PFSK-1 (cell line): ENCODE data around the gene CDON.

Experiments used
- FOXP2 ChIP-seq: optimal IDR thresholded peaks from 2 replicates; pipeline ENCODE3; 2011; ENCODE audit warnings: borderline replicate concordance, control low read depth, inconsistent platforms; ENCODE audit not compliant: insufficient read depth; ENCODE audit errors: extremely low read length, extremely low read depth
- POLR2AphosphoS5 ChIP-seq: IDR thresholded peaks from 2 replicates; pipeline ENCODE4 v1.6.1; 2012; ENCODE audit warnings: low read depth, mild to moderate bottlenecking, control low read depth, low read length, moderate library complexity
- SIN3A ChIP-seq: IDR thresholded peaks from 2 replicates; pipeline ENCODE4 v1.6.1; 2012; ENCODE audit warnings: mild to moderate bottlenecking, low read length, moderate library complexity, borderline replicate concordance; ENCODE audit not compliant: insufficient read depth
- TAF1 ChIP-seq: IDR thresholded peaks from 2 replicates; pipeline ENCODE4 v1.6.1; 2012; ENCODE audit warnings: low read length, control low read depth, borderline replicate concordance; ENCODE audit not compliant: insufficient read depth
- TF ChIP-seq, protein P1 (sequence below), 2 experiments: IDR thresholded peaks; 2 replicates each; pipeline versions ENCODE4 v1.6.1 to v1.8.0; 2011 to 2012; ENCODE audit warnings: low read depth in 2 of 2, low read length in 2 of 2, control low read depth in 1 of 2, inconsistent platforms in 1 of 2, mild to moderate bottlenecking in 1 of 2, moderate library complexity in 1 of 2; ENCODE audit not compliant: insufficient read depth in 1 of 2

Gene CDON

DNA sequence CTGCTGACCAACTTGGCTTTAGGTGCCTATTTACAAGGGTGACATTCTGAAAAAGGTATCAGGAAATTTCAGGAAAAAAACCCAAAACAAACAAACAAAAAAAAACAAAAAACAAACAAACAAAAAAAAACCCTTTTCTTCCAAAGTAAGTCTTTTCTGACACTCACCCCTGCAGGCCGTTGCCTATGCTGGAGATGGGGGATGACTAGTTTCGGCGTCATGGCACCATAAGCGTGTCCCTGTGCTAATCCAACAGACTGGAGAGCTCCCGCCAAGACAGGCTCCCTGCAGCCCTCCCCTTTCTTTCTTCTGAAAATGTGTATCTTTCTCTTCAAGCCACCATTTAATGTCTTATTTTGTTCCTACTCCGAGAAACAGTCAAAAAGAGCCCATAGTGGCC is 103.2 kb downstream of the CDON start:
- TF ChIP-seq, protein P1, sequence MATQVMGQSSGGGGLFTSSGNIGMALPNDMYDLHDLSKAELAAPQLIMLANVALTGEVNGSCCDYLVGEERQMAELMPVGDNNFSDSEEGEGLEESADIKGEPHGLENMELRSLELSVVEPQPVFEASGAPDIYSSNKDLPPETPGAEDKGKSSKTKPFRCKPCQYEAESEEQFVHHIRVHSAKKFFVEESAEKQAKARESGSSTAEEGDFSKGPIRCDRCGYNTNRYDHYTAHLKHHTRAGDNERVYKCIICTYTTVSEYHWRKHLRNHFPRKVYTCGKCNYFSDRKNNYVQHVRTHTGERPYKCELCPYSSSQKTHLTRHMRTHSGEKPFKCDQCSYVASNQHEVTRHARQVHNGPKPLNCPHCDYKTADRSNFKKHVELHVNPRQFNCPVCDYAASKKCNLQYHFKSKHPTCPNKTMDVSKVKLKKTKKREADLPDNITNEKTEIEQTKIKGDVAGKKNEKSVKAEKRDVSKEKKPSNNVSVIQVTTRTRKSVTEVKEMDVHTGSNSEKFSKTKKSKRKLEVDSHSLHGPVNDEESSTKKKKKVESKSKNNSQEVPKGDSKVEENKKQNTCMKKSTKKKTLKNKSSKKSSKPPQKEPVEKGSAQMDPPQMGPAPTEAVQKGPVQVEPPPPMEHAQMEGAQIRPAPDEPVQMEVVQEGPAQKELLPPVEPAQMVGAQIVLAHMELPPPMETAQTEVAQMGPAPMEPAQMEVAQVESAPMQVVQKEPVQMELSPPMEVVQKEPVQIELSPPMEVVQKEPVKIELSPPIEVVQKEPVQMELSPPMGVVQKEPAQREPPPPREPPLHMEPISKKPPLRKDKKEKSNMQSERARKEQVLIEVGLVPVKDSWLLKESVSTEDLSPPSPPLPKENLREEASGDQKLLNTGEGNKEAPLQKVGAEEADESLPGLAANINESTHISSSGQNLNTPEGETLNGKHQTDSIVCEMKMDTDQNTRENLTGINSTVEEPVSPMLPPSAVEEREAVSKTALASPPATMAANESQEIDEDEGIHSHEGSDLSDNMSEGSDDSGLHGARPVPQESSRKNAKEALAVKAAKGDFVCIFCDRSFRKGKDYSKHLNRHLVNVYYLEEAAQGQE (IDR thresholded peaks at IDR 0.05; ENCODE audit: insufficient read depth in 1 of 2, low read depth in 2 of 2, low read length in 2 of 2), result no peak
- TF ChIP-seq SIN3A, result no peak
- TF ChIP-seq FOXP2, result no peak
- TF ChIP-seq POLR2AphosphoS5, result no peak
- TF ChIP-seq TAF1, result no peak

DNA sequence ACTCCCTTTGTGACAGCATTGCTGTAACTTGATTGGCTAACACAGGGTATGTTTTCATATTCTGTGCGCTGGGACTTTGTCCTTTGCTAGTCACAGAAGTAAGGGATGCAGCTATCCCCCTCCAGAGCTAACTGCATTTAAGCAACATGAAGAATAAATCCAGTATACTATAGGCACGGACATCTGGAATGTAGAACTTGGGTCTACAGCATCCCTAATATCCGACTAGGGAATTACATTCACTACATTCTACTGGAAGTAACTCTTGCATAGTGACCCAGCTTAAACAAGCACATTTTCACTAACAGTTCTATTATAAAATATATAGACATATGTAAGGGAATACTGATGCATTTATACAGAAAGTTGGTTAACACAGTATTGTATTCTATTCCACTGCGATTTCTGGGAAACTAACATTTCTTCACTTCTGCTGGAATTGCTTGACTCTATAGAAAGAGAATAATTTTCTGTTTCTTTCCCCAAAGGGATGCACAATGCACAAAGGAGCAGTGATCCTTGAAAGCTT is 103.7 kb downstream of the CDON start:
- no peak for TF ChIP-seq POLR2AphosphoS5
- TF ChIP-seq TAF1, result no peak
- TF ChIP-seq FOXP2, result no peak
- TF ChIP-seq, protein P1 (IDR thresholded peaks at IDR 0.05; ENCODE audit: insufficient read depth in 1 of 2, low read depth in 2 of 2, low read length in 2 of 2), result no peak
- TF ChIP-seq SIN3A, result no peak

DNA sequence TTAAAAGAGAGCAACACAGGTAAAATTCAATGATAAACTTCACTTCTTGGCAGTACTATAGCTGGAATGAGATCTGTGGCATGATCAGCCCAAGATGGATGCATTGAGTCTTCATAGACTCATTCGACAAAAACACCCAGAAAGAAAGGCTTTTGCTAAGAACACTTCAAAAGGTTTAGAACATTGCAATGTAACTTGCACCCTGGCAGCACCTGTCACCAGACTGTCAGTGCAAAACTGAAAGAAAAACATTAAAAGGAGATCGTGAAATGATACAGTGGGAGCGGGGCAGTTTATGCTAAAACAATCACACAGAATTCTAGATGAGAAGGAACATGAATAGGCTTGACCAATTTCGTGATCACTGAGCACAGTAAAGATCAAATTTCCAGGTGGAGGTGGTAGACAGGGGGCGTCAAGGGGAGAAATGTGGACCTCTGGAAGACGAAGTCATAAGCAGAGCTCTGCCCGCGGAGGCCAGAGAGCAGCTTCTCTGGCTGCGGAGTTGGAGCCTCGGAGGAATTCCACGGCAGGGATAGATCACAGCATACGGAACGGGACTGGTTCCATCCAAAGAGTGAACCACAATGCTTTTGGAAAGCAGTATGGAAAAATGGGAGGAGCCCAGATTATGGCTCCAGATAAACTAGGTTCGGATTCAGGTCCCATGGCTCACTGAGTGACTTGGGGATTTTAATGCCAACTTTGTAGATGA is 104.9 kb downstream of the CDON start:
- TF ChIP-seq, protein P1 (IDR thresholded peaks at IDR 0.05; ENCODE audit: insufficient read depth in 1 of 2, low read depth in 2 of 2, low read length in 2 of 2), result no peak
- TF ChIP-seq TAF1, result no peak
- TF ChIP-seq SIN3A, result no peak
- no peak for TF ChIP-seq POLR2AphosphoS5
- TF ChIP-seq FOXP2, result no peak

DNA sequence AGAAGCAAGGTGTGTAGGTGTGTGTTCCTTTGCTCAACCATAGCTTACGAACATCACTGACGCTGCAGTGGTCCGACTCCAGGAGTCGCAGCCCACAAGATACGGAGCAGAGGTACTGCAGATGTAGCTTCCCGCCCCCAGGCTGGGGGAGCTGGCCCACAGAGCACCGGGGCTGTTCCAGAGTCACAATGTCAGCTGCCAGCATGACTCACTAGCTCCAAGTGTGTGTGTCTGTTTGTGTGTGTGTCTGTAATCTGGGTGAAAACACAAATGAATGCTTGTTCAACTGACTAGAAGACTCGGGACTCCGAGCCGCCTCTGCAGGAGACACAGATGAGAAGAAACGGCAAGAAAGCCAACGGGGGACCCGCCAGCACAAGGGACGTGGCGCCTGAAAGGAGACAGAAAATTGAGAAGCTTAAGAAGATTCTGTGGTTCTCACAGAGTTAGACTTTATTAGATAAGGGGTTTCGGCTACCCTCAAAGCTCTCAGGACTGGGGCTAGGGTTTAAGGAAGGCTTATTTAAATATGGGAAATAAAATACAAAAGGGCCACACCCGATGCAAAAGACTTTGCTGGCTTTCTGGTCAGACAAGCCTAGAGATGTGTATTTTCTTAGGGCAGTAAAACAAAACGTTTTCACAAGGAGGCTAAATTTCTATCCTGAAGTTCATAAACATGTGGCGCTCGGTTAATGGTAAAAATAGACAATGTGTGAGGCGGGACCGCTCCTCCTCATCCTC is 106.1 kb downstream of the CDON start:
- TF ChIP-seq, protein P1 (IDR thresholded peaks at IDR 0.05; ENCODE audit: insufficient read depth in 1 of 2, low read depth in 2 of 2, low read length in 2 of 2), result no peak
- TF ChIP-seq FOXP2, result no peak
- no peak for TF ChIP-seq SIN3A
- TF ChIP-seq POLR2AphosphoS5, result no peak
- no peak for TF ChIP-seq TAF1
